PC-3 (cell line): ENCODE results near the gene KRT80. TPM values are rescaled to one million over a fixed set of nuclear protein-coding genes. Genes with fewer than 3 reads are reported as not detected.

ENCODE experiments used
- ATAC-seq: fragments of 200-7000 bp; cut with Tn5 transposase; 2 replicates; pipeline ENCODE4 v1.9.1; 2020; ENCODE audit warnings: mild to moderate bottlenecking, moderate library complexity
- BruUV-seq: library from RNA; stranded (reverse); fragments of 400-500 nt; replicated peaks from 2 replicates; lab custom pipeline; 2021; lab: Mats Ljungman, UMichigan
- CTCF ChIA-PET: fragments of 300-600 bp; sonication (Branson Sonifier 250); formaldehyde crosslinking; loops from one replicate; lab custom pipeline; 2022; ENCODE audit warnings: antibody characterized with exemption; lab: Charles Lee
- POLR2A ChIA-PET: fragments of 300-600 bp; sonication (Branson Sonifier 250); formaldehyde crosslinking; loops from one replicate; lab custom pipeline; 2022; ENCODE audit warnings: antibody characterized with exemption; ENCODE audit not compliant: unreplicated experiment; lab: Charles Lee
- DNase-seq: peaks from one replicate; pipeline ENCODE4 v3.0.0-alpha.2; 2015
- H2AFZ ChIP-seq: fragments of 300-600 bp; sonication (generic); 2 replicates; pipeline ENCODE4 v1.6.0; 2016; ENCODE audit warnings: antibody characterized with exemption, low read length
- H3F3A ChIP-seq: fragments of 300-600 bp; sonication (generic); one replicate; pipeline ENCODE4 v1.6.0; 2017; ENCODE audit warnings: antibody characterized with exemption, low read length, control low read depth, mild to moderate bottlenecking; ENCODE audit not compliant: unreplicated experiment
- H3K27ac ChIP-seq: fragments of 300-600 bp; sonication (generic); 2 replicates; pipeline ENCODE4 v1.5.1; 2016; ENCODE audit warnings: mild to moderate bottlenecking, low read length
- H3K27me3 ChIP-seq: fragments of 300-600 bp; sonication (generic); 2 replicates; pipeline ENCODE4 v1.6.1; 2016; ENCODE audit warnings: low read length, mixed read lengths
- H3K36me3 ChIP-seq: fragments of 300-600 bp; sonication (generic); 2 replicates; pipeline ENCODE4 v1.6.1; 2016; ENCODE audit warnings: low read depth, mixed run types, low read length, mixed read lengths
- H3K4me1 ChIP-seq: fragments of 300-600 bp; sonication (generic); 2 replicates; pipeline ENCODE4 v1.5.1; 2016; ENCODE audit warnings: low read length; ENCODE audit not compliant: insufficient read depth
- H3K4me2 ChIP-seq: fragments of 300-600 bp; sonication (generic); 2 replicates; pipeline ENCODE4 v1.6.0; 2016; ENCODE audit warnings: low read length
- H3K4me3 ChIP-seq: fragments of 300-600 bp; sonication (generic); 2 replicates; pipeline ENCODE4 v1.5.1; 2016; ENCODE audit warnings: mild to moderate bottlenecking, low read length, mixed read lengths
- H3K79me2 ChIP-seq: fragments of 300-600 bp; sonication (generic); 2 replicates; pipeline ENCODE4 v1.6.1; 2017; ENCODE audit warnings: low read length, mixed read lengths
- H3K9ac ChIP-seq: fragments of 300-600 bp; sonication (generic); 2 replicates; pipeline ENCODE4 v1.6.0; 2016; ENCODE audit warnings: mild to moderate bottlenecking, low read length
- H3K9me2 ChIP-seq: fragments of 300-600 bp; sonication (generic); replicated peaks from 2 replicates; pipeline ENCODE4 v1.6.1; 2016; ENCODE audit warnings: mixed run types, low read length, mixed read lengths
- H3K9me3 ChIP-seq: fragments of 300-600 bp; sonication (generic); 2 replicates; pipeline ENCODE4 v1.6.1; 2016; ENCODE audit warnings: low read length, mixed read lengths
- H4K20me1 ChIP-seq: fragments of 300-600 bp; sonication (generic); 2 replicates; pipeline ENCODE4 v1.6.1; 2016; ENCODE audit warnings: low read length, mixed read lengths
- EZH2 ChIP-seq: fragments of 300-600 bp; sonication (generic); IDR thresholded peaks from one replicate; pipeline ENCODE4 v1.6.1; 2017; ENCODE audit warnings: antibody characterized with exemption, mild to moderate bottlenecking, low read length; ENCODE audit not compliant: unreplicated experiment
- EZH2phosphoT487 ChIP-seq: fragments of 300-600 bp; sonication (generic); IDR thresholded peaks from 2 replicates; pipeline ENCODE4 v1.6.1; 2018; ENCODE audit warnings: mild to moderate bottlenecking, antibody characterized with exemption, low read length, borderline replicate concordance
- intact Hi-C: fragments of 100-400 bp; cut with micrococcal nuclease; formaldehyde crosslinking; loops from 2 replicates; pipeline ENCODE4 v1.9.0; 2023
- total RNA-seq: library from RNA; depleted of rRNA; stranded (reverse); fragments of >200 nt; gene quantifications from 2 replicates; pipeline ENCODE4 v1.2.3, GENCODE V29; 2014
- TF ChIP-seq, protein P1 (sequence below): fragments of 300-600 bp; sonication (generic); conservative IDR thresholded peaks from 2 replicates; pipeline ENCODE4 v1.5.1; 2017; ENCODE audit warnings: antibody characterized with exemption, low read depth, mild to moderate bottlenecking, low read length

Gene KRT80
- total RNA-seq, 1 experiment from 2014 or later: 19.8 TPM

DNA sequence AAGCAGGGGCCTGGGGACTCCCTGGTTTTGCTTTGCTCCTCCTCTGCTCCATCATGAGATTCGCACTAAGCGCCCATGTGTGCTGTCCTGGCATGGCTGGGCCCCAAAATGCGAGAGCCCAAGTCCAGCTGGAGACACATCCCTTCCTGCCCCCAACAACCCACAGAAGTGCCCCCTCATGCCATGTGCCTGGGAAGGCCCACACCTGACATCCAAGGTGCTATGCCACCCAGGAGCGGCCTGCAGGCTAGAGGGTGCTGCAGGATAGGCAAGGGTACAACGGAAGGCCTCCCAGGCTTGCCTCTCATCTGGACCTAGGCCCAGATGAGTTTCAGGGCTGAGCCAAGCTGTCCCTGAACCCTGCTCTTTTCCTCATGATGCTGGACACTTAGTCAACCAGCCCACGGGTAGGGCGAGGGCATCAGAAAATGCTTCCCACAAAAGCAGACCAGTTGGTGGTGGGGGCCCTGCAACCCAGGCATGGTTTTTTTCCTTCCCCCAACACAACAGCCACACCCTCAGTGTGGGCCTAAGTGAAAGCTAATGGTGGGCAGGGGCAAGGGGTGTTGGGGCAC lies 13.2 kb upstream of the KRT80 start:
- Histone ChIP-seq H3K4me3 (no peak overlapping the region), H3K9me3 (no peaks in the 10 kb centered on the region), H3F3A (no peaks in the 10 kb centered on the region), H3K79me2 (no peaks in the 10 kb centered on the region), H3K9me2 (no peaks in the 10 kb centered on the region), H3K4me1 (peaks cover 51% of the 10 kb centered on the region), H3K27ac (0 out of 2 replicates have a peak overlapping the region, but pooled peaks have one; percentile 3), H4K20me1 (no peaks in the 10 kb centered on the region), H3K9ac (no peak overlapping the region), H3K36me3 (no peaks in the 10 kb centered on the region), H3K27me3 (no peaks in the 10 kb centered on the region), H3K4me2 (peak overlapping the region; percentile 47; the same call in 1 of the 2 replicates), H2AFZ (no peak overlapping the region)
- TF ChIP-seq EZH2 (no peak), EZH2phosphoT487 (no peak)
- TF ChIP-seq, protein P1, sequence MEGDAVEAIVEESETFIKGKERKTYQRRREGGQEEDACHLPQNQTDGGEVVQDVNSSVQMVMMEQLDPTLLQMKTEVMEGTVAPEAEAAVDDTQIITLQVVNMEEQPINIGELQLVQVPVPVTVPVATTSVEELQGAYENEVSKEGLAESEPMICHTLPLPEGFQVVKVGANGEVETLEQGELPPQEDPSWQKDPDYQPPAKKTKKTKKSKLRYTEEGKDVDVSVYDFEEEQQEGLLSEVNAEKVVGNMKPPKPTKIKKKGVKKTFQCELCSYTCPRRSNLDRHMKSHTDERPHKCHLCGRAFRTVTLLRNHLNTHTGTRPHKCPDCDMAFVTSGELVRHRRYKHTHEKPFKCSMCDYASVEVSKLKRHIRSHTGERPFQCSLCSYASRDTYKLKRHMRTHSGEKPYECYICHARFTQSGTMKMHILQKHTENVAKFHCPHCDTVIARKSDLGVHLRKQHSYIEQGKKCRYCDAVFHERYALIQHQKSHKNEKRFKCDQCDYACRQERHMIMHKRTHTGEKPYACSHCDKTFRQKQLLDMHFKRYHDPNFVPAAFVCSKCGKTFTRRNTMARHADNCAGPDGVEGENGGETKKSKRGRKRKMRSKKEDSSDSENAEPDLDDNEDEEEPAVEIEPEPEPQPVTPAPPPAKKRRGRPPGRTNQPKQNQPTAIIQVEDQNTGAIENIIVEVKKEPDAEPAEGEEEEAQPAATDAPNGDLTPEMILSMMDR: no peak
- ChIA-PET POLR2A (no interaction called here), CTCF (no interaction called here)
- no peak for DNase-seq
- intact Hi-C loops: no loop called here
- ATAC-seq: no peak
- no TSS peak for BruUV-seq

DNA sequence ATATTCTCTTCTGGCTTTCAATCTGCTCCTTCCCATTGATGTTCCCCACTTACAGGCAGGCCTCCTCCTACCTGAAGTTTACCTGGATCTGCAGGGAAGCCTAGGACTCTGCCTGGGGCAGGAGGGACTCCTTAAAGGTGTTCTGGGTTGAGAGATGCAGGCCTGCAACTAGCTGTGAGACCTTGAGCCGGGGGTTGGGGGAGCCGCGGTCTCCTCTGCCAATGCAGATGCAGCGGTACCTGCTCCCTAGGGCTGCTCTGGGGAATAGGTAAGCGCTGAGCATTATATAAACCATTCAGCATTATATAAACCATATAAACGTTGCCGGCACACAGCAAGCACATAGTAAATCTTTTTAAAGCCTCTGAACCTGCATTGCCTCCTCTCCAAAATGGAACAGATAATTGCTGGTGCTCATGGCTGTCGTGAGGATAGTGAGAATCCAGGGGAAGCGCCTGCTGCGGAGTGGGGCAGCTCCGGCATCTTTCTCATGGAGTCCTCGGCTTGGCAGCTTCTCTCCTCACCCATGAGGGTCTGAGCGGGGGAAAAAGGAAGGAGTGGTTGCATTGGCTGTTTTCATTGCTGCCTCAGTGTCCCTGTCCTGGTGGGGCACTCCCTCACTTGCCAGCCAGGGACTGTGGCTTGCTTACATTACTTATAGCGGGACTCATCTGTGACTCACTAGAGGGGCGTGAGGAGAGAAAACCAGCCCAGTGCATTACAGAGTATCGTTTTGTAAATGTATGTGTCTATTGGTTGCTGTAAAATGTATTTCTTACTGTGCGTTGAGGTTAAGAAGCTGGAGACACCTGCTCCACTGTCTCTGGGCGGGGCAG lies 12.5 kb upstream of the KRT80 start:
- Histone ChIP-seq H3K4me3 (no peak overlapping the region), H3K27me3 (no peaks in the 10 kb centered on the region), H3K79me2 (no peaks in the 10 kb centered on the region), H3K4me1 (peaks cover 49% of the 10 kb centered on the region), H3K36me3 (no peaks in the 10 kb centered on the region), H3K9ac (no peak overlapping the region), H4K20me1 (no peaks in the 10 kb centered on the region), H3K27ac (peak overlapping the region; percentile 44), H3K9me2 (no peaks in the 10 kb centered on the region), H3F3A (no peaks in the 10 kb centered on the region), H3K4me2 (peak overlapping the region; percentile 47), H2AFZ (no peak overlapping the region), H3K9me3 (no peaks in the 10 kb centered on the region)
- DNase-seq: peak; percentile 77
- no TSS peak for BruUV-seq
- ATAC-seq: peak; percentile 61
- TF ChIP-seq EZH2phosphoT487: no peak
- TF ChIP-seq, protein P1: no peak
- no peak for TF ChIP-seq EZH2
- POLR2A ChIA-PET: no interaction called here
- intact Hi-C loops: no loop called here
- CTCF ChIA-PET: no interaction called here
